ENCODE measurements around the gene AP2A1. TPM values are rescaled to one million over a fixed set of nuclear protein-coding genes. Genes with fewer than 3 reads are reported as not detected.

AP2A1 gene
- total and polyA plus RNA-seq, 3 experiments from 2014 or later: 10.1 to 87.7 (median 82.5) TPM

DNA sequence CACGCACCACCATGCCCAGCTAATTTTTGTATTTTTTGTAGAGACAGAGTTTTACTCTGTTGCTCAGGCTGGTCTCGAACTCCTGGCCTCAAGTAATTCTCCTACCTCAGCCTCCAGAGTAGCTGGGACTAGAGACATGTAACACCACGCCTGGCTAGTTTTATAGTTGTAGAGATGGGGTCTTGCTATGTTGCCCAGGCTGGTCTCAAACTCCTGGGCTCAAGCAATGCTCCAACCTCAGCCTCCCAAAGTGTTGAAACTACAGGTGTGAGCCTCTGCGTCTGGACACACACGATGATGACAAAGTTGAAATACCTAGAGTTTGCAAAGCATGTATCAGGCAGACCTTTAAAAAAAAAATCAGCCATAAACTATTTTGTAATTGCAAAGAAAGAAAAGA is 79.6 kb downstream of the AP2A1 start:
- Mint-ChIP-seq H3K4me3 (no peak overlapping the region), H3K4me1 (peaks cover 21 to 29% (median 21%) of the 10 kb centered on the region in 3 donors), H3K27ac (peak overlapping the region in 1 of 8 donors; percentile 72), H3K36me3 (peaks cover 0 to 5% (median 0%) of the 10 kb centered on the region in 3 donors), H3K9me3 (no peaks in the 10 kb centered on the region), H3K27me3 (peaks cover 0 to 2% of the 10 kb centered on the region in 2 donors)
- Histone ChIP-seq H3K4me3 (ENCODE audit: low read length) (no peak overlapping the region), H3K27me3 (ENCODE audit: insufficient read depth, low read length, poor library complexity, severe bottlenecking) (no peaks in the 10 kb centered on the region), H3K9me3 (ENCODE audit: low read length) (no peaks in the 10 kb centered on the region), H3K27ac (ENCODE audit: low read depth, low read length) (no peak overlapping the region), H3K4me1 (ENCODE audit: insufficient read depth, low read length) (peaks cover 15% of the 10 kb centered on the region), H3K36me3 (ENCODE audit: insufficient read depth, low read length) (no peaks in the 10 kb centered on the region)
- ChIA-PET POLR2A (no interaction called here), CTCF (no interaction called here)
- DNase-seq: no peak

DNA sequence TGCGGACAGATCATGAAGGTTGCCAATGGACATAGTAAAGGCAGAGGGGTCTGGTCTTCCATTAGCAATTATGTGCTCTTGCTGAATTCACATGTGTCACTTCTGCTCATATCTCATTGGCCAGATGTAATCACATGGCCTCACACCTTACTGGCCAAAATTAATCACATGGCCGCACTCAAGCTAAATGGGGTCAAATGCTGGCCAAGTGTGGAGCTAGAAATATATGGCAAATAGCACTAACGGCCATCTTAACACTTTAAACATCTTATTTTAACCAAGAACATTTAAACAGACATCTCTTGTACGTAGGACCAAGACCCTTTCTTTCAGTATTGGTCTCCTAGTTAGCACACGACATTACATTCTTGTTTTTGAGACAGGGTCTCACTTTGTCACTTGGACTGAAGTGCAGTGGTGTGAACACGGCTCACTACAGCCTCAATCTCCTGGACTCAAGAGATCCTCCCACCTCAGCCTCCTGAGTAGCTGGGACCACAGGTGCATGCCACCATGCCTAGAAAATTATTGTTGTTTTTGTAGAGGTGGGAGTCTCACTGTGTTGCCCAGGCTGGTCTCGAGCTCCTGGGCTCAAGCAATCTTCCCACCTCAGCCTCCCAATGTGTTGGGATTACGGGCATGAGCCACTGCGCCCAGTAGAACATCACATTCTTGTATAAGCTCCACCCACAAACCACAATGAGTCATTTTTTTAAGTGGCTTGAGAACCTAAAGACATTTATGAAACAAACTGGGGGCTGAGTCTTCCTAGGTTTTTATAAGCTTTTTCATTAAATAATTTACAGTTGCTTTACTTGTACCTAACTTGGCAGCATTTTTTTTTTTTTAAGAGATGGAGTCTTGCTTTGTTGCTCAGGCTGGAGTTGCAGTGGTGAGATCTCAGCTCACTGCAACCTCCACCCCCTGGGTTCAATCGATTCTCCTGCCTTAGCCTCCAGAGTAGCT is 81.2 kb downstream of the AP2A1 start:
- Mint-ChIP-seq H3K4me3 (peak overlapping the region in 4 of 7 donors; percentile 6 to 87 (median 32)), H3K9me3 (no peaks in the 10 kb centered on the region), H3K27ac (peak overlapping the region in 3 of 8 donors; percentile 25 to 89 (median 54)), H3K4me1 (peaks cover 32 to 42% (median 34%) of the 10 kb centered on the region in 3 donors), H3K36me3 (peaks cover 0 to 10% (median 0%) of the 10 kb centered on the region in 3 donors), H3K27me3 (peaks cover 0 to 4% of the 10 kb centered on the region in 2 donors)
- H3K9me3 ChIP-seq (ENCODE audit: low read length): no peaks in the 10 kb centered on the region
- no peak overlapping the region for H3K4me3 ChIP-seq (ENCODE audit: low read length)
- no peak for DNase-seq
- H3K27me3 ChIP-seq (ENCODE audit: insufficient read depth, low read length, poor library complexity, severe bottlenecking): no peaks in the 10 kb centered on the region
- peaks cover 27% of the 10 kb centered on the region for H3K4me1 ChIP-seq (ENCODE audit: insufficient read depth, low read length)
- peak overlapping the region; percentile 12 for H3K27ac ChIP-seq (ENCODE audit: low read depth, low read length)
- no peaks in the 10 kb centered on the region for H3K36me3 ChIP-seq (ENCODE audit: insufficient read depth, low read length)
- CTCF ChIA-PET: interaction anchor here (0.5 to 0.9 kb wide), 2 partner anchors 17 to 130 kb away, joined by 3 read pairs; no protein-coding TSS in a partner anchor
- POLR2A ChIA-PET: interaction anchor here (0.6 to 1.1 kb wide), 2 partner anchors 21 to 27 kb away, joined by 4 read pairs; no protein-coding TSS in a partner anchor

DNA sequence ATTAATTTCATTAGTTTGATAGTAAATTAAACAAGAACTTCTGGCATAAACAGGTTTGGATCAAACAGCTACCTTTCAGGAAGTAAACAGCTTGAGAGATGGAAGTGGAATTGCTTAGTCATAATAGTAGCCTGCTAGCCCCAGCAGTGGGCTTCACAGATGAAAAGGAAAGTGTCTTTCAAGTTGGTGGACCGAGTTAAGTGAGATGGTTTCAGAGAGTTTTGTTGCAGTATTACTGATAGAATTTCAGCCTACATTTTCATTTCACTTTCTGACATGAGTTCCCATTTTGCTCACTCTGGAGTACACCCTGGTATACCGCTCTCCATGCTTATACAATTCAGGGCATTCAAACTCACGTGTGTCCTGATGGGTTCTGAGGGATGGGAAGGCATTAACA is 82.1 kb downstream of the AP2A1 start:
- no peaks in the 10 kb centered on the region for H3K9me3 ChIP-seq (ENCODE audit: low read length)
- no peaks in the 10 kb centered on the region for H3K9me3 Mint-ChIP-seq
- DNase-seq: no peak
- H3K4me1 ChIP-seq (ENCODE audit: insufficient read depth, low read length): peaks cover 30% of the 10 kb centered on the region
- peaks cover 0 to 4% of the 10 kb centered on the region in 2 donors for H3K27me3 Mint-ChIP-seq
- CTCF ChIA-PET: interaction anchor here (0.9 kb wide), 1 partner anchor 131 kb away, joined by 3 read pairs; no protein-coding TSS in a partner anchor
- H3K4me3 Mint-ChIP-seq: peak overlapping the region in 5 of 7 donors; percentile 4 to 95 (median 57)
- peak overlapping the region in 3 of 8 donors; percentile 22 to 90 (median 89) for H3K27ac Mint-ChIP-seq
- POLR2A ChIA-PET: interaction anchor here (1.1 kb wide), 1 partner anchor 21 kb away, joined by 4 read pairs; no protein-coding TSS in a partner anchor
- H3K36me3 Mint-ChIP-seq: peaks cover 0 to 10% (median 0%) of the 10 kb centered on the region in 3 donors
- H3K36me3 ChIP-seq (ENCODE audit: insufficient read depth, low read length): no peaks in the 10 kb centered on the region
- H3K27me3 ChIP-seq (ENCODE audit: insufficient read depth, low read length, poor library complexity, severe bottlenecking): no peaks in the 10 kb centered on the region
- H3K4me1 Mint-ChIP-seq: peaks cover 38 to 48% (median 38%) of the 10 kb centered on the region in 3 donors
- no peak overlapping the region for H3K4me3 ChIP-seq (ENCODE audit: low read length)
- H3K27ac ChIP-seq (ENCODE audit: low read depth, low read length): no peak overlapping the region

DNA sequence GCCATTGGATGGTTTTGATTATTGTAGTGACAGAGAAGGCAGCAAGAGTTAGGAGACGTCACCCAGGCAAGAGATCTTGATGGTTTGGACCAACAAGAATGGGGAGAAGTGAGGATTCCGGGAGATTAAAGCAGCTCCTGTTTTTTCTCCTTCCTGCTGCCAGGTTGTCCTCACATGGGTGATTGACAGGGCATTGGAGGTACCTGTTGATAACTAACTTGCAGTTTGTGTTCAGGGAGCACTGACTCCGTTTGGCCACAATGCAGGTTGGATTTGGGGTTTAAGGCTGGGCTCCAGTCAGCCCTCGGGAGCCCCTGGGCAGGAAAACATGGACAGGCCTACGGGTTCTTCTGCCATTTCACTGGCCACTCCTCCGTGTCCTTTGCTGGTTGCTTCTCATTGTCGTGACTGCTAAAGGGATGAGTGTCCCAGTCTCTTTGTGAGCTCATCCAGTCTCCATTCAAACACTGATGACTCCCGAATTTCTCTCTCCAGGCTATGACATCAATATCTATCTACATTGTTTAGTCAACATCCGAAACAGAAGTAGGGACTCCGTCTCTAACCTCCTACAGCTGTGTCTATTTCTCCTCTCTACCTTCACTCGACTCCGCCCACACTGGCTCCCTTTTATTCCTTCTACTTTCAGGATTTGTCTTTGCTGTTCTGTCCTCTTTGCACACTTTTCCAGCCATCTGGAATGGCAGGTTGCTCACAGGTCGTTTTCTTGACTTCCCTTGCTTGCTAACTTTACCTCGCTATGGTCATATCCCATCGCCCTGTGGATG is 82.8 kb downstream of the AP2A1 start:
- Mint-ChIP-seq H3K27me3 (peaks cover 0 to 4% of the 10 kb centered on the region in 2 donors), H3K4me3 (peak overlapping the region; percentile 90 to 99 (median 95)), H3K36me3 (peaks cover 0 to 10% (median 0%) of the 10 kb centered on the region in 3 donors), H3K27ac (peak overlapping the region in 7 of 8 donors; percentile 95 to 99 (median 98)), H3K9me3 (no peaks in the 10 kb centered on the region), H3K4me1 (peaks cover 38 to 48% (median 38%) of the 10 kb centered on the region in 3 donors)
- Histone ChIP-seq H3K36me3 (ENCODE audit: insufficient read depth, low read length) (no peaks in the 10 kb centered on the region), H3K9me3 (ENCODE audit: low read length) (no peaks in the 10 kb centered on the region), H3K27ac (ENCODE audit: low read depth, low read length) (peak overlapping the region; percentile 95), H3K27me3 (ENCODE audit: insufficient read depth, low read length, poor library complexity, severe bottlenecking) (no peaks in the 10 kb centered on the region), H3K4me3 (ENCODE audit: low read length) (peak overlapping the region; percentile 79), H3K4me1 (ENCODE audit: insufficient read depth, low read length) (peaks cover 30% of the 10 kb centered on the region)
- POLR2A ChIA-PET: interaction anchor here (0.7 to 2.3 kb wide), 6 partner anchors 10 to 1646 kb away, joined by 3 to 13 read pairs (median 6); partner anchors contain the start of genes AKT1S1, FUZ, MED25 and TBC1D17
- no peak for DNase-seq
- CTCF ChIA-PET: interaction anchor here (0.7 to 1.5 kb wide), 7 partner anchors 10 to 132 kb away, joined by 3 to 8 read pairs (median 3); partner anchors contain the start of genes AKT1S1, FUZ and MED25

DNA sequence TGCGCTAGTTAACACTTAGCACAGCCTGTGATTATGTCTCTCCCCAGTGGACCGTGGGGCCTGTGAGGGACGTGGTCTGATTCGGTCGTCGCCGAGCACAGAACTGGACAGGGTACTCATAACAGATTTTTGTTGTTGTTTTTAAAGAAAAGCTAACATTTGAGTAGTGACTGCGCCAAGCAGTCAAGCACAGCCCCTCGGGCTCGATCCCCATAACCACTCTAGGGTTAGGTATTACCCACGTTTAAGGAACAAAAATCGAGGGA is 83.4 kb downstream of the AP2A1 start:
- Mint-ChIP-seq H3K4me1 (peaks cover 38 to 48% (median 38%) of the 10 kb centered on the region in 3 donors), H3K4me3 (peak overlapping the region; percentile 90 to 99 (median 95)), H3K27ac (peak overlapping the region in 7 of 8 donors; percentile 95 to 99 (median 98)), H3K27me3 (peaks cover 0 to 4% of the 10 kb centered on the region in 2 donors), H3K36me3 (peaks cover 0 to 13% (median 0%) of the 10 kb centered on the region in 3 donors), H3K9me3 (no peaks in the 10 kb centered on the region)
- H3K9me3 ChIP-seq (ENCODE audit: low read length): no peaks in the 10 kb centered on the region
- POLR2A ChIA-PET: interaction anchor here (0.6 to 2.3 kb wide), 10 partner anchors 9 to 1646 kb away, joined by 3 to 20 read pairs (median 6); partner anchors contain the start of genes AKT1S1, ATF5, FUZ and MED25
- H3K27me3 ChIP-seq (ENCODE audit: insufficient read depth, low read length, poor library complexity, severe bottlenecking): no peaks in the 10 kb centered on the region
- H3K27ac ChIP-seq (ENCODE audit: low read depth, low read length): peak overlapping the region; percentile 95
- H3K36me3 ChIP-seq (ENCODE audit: insufficient read depth, low read length): no peaks in the 10 kb centered on the region
- CTCF ChIA-PET: interaction anchor here (0.7 to 1.5 kb wide), 6 partner anchors 11 to 37 kb away, joined by 3 to 8 read pairs (median 3); partner anchors contain the start of genes AKT1S1, FUZ and MED25
- peaks cover 30% of the 10 kb centered on the region for H3K4me1 ChIP-seq (ENCODE audit: insufficient read depth, low read length)
- DNase-seq: no peak
- peak overlapping the region; percentile 79 for H3K4me3 ChIP-seq (ENCODE audit: low read length)

DNA sequence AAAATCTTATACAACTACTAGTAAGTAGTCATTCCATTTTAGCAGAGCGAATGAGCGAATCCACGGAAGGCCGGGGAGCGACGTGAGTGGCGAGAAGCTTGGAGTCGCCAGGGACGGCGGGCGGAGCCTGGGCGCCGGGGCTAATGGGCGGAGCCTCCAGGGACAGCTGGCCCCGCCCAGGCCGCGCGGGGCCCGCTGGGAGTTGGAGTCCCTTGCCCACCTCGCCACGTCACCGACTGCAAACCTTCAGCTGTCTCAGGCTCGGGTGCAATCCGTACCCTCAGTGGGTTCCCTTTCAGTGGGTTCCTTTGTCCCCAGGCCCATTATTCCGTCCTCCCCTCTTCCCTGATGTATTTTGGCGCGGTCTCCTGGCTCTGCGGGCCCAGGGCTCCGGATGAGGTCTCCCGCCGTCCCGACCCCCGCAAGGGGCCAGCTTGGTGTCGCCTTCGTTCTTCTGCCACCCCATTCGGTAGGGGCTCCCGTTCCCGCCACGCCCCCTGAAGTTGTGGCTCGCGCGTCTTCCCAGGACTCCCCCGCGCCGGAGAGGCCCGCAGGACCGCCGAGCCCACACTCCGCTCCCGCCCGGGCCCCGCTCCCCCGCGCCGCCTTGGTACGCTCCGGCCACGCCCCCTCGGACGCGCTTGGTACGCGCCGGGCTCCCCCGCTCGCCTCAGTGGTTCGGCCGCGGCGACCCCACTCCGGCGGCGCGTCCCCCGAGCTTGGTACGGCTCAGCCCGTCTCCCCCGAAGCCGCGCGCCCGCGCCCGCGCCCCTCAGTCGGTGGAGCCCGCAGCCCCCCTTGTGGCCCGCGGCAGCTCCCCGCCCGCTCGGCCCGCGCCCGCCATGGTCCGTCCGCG is 83.9 kb downstream of the AP2A1 start, which contains the start of gene PTOV1:
Gene PTOV1 (plus strand): TSS at position 673 of the 856 bp plus-strand sequence.
- H3K9me3 Mint-ChIP-seq: no peaks in the 10 kb centered on the region
- H3K36me3 Mint-ChIP-seq: peaks cover 0 to 19% (median 0%) of the 10 kb centered on the region in 3 donors
- peaks cover 0 to 4% of the 10 kb centered on the region in 2 donors for H3K27me3 Mint-ChIP-seq
- POLR2A ChIA-PET: interaction anchor here (0.6 to 2.3 kb wide), 12 partner anchors 8 to 1647 kb away, joined by 3 to 20 read pairs (median 5); partner anchors contain the start of genes AKT1S1, ATF5, FUZ and MED25
- peaks cover 30% of the 10 kb centered on the region for H3K4me1 ChIP-seq (ENCODE audit: insufficient read depth, low read length)
- no peaks in the 10 kb centered on the region for H3K27me3 ChIP-seq (ENCODE audit: insufficient read depth, low read length, poor library complexity, severe bottlenecking)
- peak within 1 kb of the TSS; percentile 95 for H3K27ac ChIP-seq (ENCODE audit: low read depth, low read length)
- H3K4me3 Mint-ChIP-seq: peak within 1 kb of the TSS; percentile 90 to 99 (median 95)
- H3K4me1 Mint-ChIP-seq: peaks cover 38 to 53% (median 40%) of the 10 kb centered on the region in 3 donors
- peak within 1 kb of the TSS; percentile 95 to 99 (median 98) for H3K27ac Mint-ChIP-seq
- H3K4me3 ChIP-seq (ENCODE audit: low read length): peak within 1 kb of the TSS; percentile 79
- DNase-seq: peak; percentile 84 to 90 (median 85)
- H3K36me3 ChIP-seq (ENCODE audit: insufficient read depth, low read length): no peaks in the 10 kb centered on the region
- CTCF ChIA-PET: interaction anchor here (0.7 to 1.5 kb wide), 7 partner anchors 11 to 40 kb away, joined by 3 to 8 read pairs (median 3); partner anchors contain the start of genes AKT1S1, FUZ and MED25
- H3K9me3 ChIP-seq (ENCODE audit: low read length): no peaks in the 10 kb centered on the region
